Lower leg skin (tissue), 4 donors: ENCODE data around the gene RHOV. TPM values are rescaled to one million over a fixed set of nuclear protein-coding genes. Genes with fewer than 3 reads are reported as not detected.
A peak's percentile ranks its signal among the peaks of the same experiment; 100 is the strongest.

Source experiments
- DNase-seq, 2 donors: peaks; one replicate each; pipeline ENCODE4 v3.0.0-alpha.2; 2019; ENCODE audit warnings: low spot score in 2 of 2
- H3K4me3 ChIP-seq: fragments of 200-600 bp; sonication (generic); 2 replicates; pipeline ENCODE4 v1.5.1; 2017; ENCODE audit warnings: mild to moderate bottlenecking, low read depth; ENCODE audit not compliant: poor library complexity, severe bottlenecking
- CTCF ChIP-seq, 3 donors: fragments of 450-650 bp; IDR thresholded peaks; one replicate each; pipeline ENCODE4 v1.5.1; 2016; ENCODE audit warnings: antibody characterized with exemption in 3 of 3, mild to moderate bottlenecking in 3 of 3, moderate library complexity in 2 of 3
- POLR2A ChIP-seq, 2 donors: fragments of 450-650 bp; IDR thresholded peaks; one replicate each; pipeline ENCODE4 v1.6.1; 2016 to 2017; ENCODE audit warnings: antibody characterized with exemption in 2 of 2, mild to moderate bottlenecking in 1 of 2, moderate library complexity in 1 of 2
- WGBS, 2 donors: methylation state at CpG; one replicate each; pipeline ENCODE4 v1.1.5; 2018; 5-methylcytosine and 5-hydroxymethylcytosine counted together
- intact Hi-C: fragments of 100-400 bp; cut with DNase I; formaldehyde crosslinking; loops from one replicate; pipeline ENCODE4 v1.15.0; 2023; ENCODE audit warnings: low total_unique reads
- total RNA-seq, 4 donors: library from RNA; depleted of rRNA; stranded (reverse); fragments of >200 nt; gene quantifications; one replicate each; pipeline ENCODE4 v1.1.0, GENCODE V29; 2016

RHOV gene
- total RNA-seq, 4 donors from 2014 or later, result 78.5 to 111 (median 95.9) TPM

- H3K4me3 ChIP-seq, result no peak overlapping the region
- TF ChIP-seq CTCF (IDR thresholded peaks at IDR 0.05) (no peak), POLR2A (IDR thresholded peaks at IDR 0.05) (no peak)
- intact Hi-C loops, result loop anchor here (10.0 kb wide), 1 partner anchor 284 kb away; no protein-coding TSS in a partner anchor
- 69 to 75% methylated on average over 5 of the region's 5 CpGs for WGBS, 2 donors
- DNase-seq, result no peak
These were observed 27.0 kb upstream of the RHOV start for GRCh38 chr15:40901053-40901443.

- TF ChIP-seq CTCF (IDR thresholded peaks at IDR 0.05), result no peak
- no peak for TF ChIP-seq POLR2A (IDR thresholded peaks at IDR 0.05)
- DNase-seq, result peak in 1 of 2 donors; percentile 80
- no peak overlapping the region for H3K4me3 ChIP-seq
- intact Hi-C loops, result loop anchor here (10.0 kb wide), 1 partner anchor 284 kb away; no protein-coding TSS in a partner anchor
- WGBS, 2 donors, result 92% methylated on average over 36 of the region's 36 CpGs
These were observed 26.4 kb upstream of the RHOV start for GRCh38 chr15:40900256-40901052.

- WGBS, 2 donors, result 82 to 93% methylated on average over 13 to 29 of the region's 33 CpGs
- DNase-seq, result no peak
These were observed 25.6 kb upstream of the RHOV start for GRCh38 chr15:40899536-40900207.

GRCh38 chr15:40894681-40895448 is 20.8 kb upstream of the RHOV start:
- DNase-seq, result no peak
- intact Hi-C loops, result no loop called here

More at GRCh38 chr15:40899536-40900207, 25.6 kb upstream of the RHOV start:
- intact Hi-C loops, result loop anchor here (10.0 kb wide), 1 partner anchor 285 kb away; no protein-coding TSS in a partner anchor
- TF ChIP-seq POLR2A (IDR thresholded peaks at IDR 0.05) (no peak), CTCF (IDR thresholded peaks at IDR 0.05) (no peak)
- no peak overlapping the region for H3K4me3 ChIP-seq

More at GRCh38 chr15:40894681-40895448, 20.8 kb upstream of the RHOV start:
- 1 to 2% methylated on average over 30 to 33 of the region's 33 CpGs for WGBS, 2 donors
- TF ChIP-seq POLR2A (IDR thresholded peaks at IDR 0.05) (no peak), CTCF (IDR thresholded peaks at IDR 0.05) (no peak)
- H3K4me3 ChIP-seq, result peak overlapping the region; percentile 89
